Psoas muscle (tissue), 8 donors: Measurements from ENCODE around the gene BAHCC1. TPM values are rescaled to one million over a fixed set of nuclear protein-coding genes. Genes with fewer than 3 reads are reported as not detected.

Source experiments
- ATAC-seq, 4 donors: fragments of 200-7000 bp; cut with Tn5 transposase; one replicate each; pipeline ENCODE4 v1.9.1; 2020; ENCODE audit warnings: moderate library complexity in 3 of 4, mild to moderate bottlenecking in 2 of 4
- DNase-seq, 2 donors: peaks; one replicate each; pipeline ENCODE4 v3.0.0-alpha.2; 2020
- H3K27ac ChIP-seq: fragments of 200-600 bp; one replicate; pipeline ENCODE4 v1.8.0; 2022
- H3K27me3 ChIP-seq, 3 donors: fragments of 200-600 bp in 1 of 3; one replicate each; pipeline versions ENCODE4 v1.6.1 to v1.8.0; 2013 to 2022; ENCODE audit warnings: low read length in 2 of 3, mild to moderate bottlenecking in 2 of 3, moderate library complexity in 1 of 3; ENCODE audit not compliant: insufficient read depth in 3 of 3
- H3K36me3 ChIP-seq, 2 donors: fragments of 200-600 bp in 1 of 2; one replicate each; pipeline versions ENCODE4 v1.6.1 to v1.8.0; 2013 to 2022; ENCODE audit warnings: low read depth in 1 of 2, mild to moderate bottlenecking in 1 of 2, moderate library complexity in 1 of 2; ENCODE audit not compliant: insufficient read depth in 1 of 2
- H3K4me1 ChIP-seq: fragments of 200-600 bp; one replicate; pipeline ENCODE4 v1.8.0; 2022
- H3K4me3 ChIP-seq: fragments of 200-600 bp; one replicate; pipeline ENCODE4 v1.8.0; 2022; ENCODE audit warnings: mild to moderate bottlenecking
- H3K9me3 ChIP-seq: fragments of 200-600 bp; one replicate; pipeline ENCODE4 v1.8.0; 2022
- CTCF ChIP-seq: fragments of 200-600 bp; IDR thresholded peaks from one replicate; pipeline ENCODE4 v1.8.0; 2022; ENCODE audit warnings: antibody characterized with exemption
- WGBS, 3 donors: extraction: QIAGEN DNeasy Blood & Tissue Kit; methylation state at CpG; one replicate each; pipeline versions ENCODE4 v1.1.6 to v1.1.7; 2013; 5-methylcytosine and 5-hydroxymethylcytosine counted together
- intact Hi-C, 2 donors: fragments of 100-400 bp; cut with DNase I; formaldehyde crosslinking; loops; one replicate each; pipeline versions ENCODE4 v1.11.0 to v1.14.2; 2022
- polyA plus RNA-seq, 3 donors: library from polyadenylated mRNA; stranded (reverse); fragments of 200-250 nt; gene quantifications; one replicate each; pipeline ENCODE4 v1.2.3, GENCODE V29; 2013
- total RNA-seq, 4 donors: library from RNA; stranded (reverse); fragmentation: NEBNext Ultra II Directional in 2 of 4; extraction: Animal tissue kit (Norgen Biotek cat#: 25700) in 2 of 4; gene quantifications; one replicate each; pipeline versions ENCODE4 v1.2.1 to v1.2.4, GENCODE V29; 2021 to 2023
- donor health status: healthy with polysubstance abuse.
- donor health status: DM: no; HTN: no; CAD: no; lungs with moderate emphysema.
- donor health status: Bipolar disorder and iron deficiency.
- donor health status: healthy.
- donor health status: DM: yes; HTN: yes; CAD: no.
- donor health status: DM: no; HTN: no; CAD: no.
- donor health status: DM: no; HTN: no; CAD: no.
- donor health status: DM: yes; HTN: yes; CAD: no.

The BAHCC1 gene
- total and polyA plus RNA-seq, 7 donors, result 2.8 to 10.7 (median 6.6) TPM

GRCh38 chr17:81483085-81483861 is 88.0 kb downstream of the BAHCC1 start:
- H3K4me3 ChIP-seq, result peak overlapping the region; percentile 64
- intact Hi-C loops, result loop anchor here in 1 of 2 donors (5.0 kb wide), 3 partner anchors 81 to 226 kb away; no protein-coding TSS in a partner anchor
- DNase-seq (peak; percentile 62 to 82), ATAC-seq (peak; percentile 28 to 56 (median 34))
- no peak for TF ChIP-seq CTCF
- WGBS, 3 donors, result 31 to 54% (median 35%) methylated on average over 28 to 29 of the region's 29 CpGs
- no peaks in the 10 kb centered on the region for H3K27me3 ChIP-seq
- H3K9me3 ChIP-seq, result no peaks in the 10 kb centered on the region
- H3K36me3 ChIP-seq, result no peaks in the 10 kb centered on the region
- peak overlapping the region; percentile 81 for H3K27ac ChIP-seq
- peaks cover 31% of the 10 kb centered on the region for H3K4me1 ChIP-seq

GRCh38 chr17:81483862-81484194 is 88.6 kb downstream of the BAHCC1 start:
- Histone ChIP-seq H3K27ac (peak overlapping the region; percentile 81), H3K4me1 (peaks cover 31% of the 10 kb centered on the region), H3K36me3 (no peaks in the 10 kb centered on the region), H3K27me3 (no peaks in the 10 kb centered on the region), H3K9me3 (no peaks in the 10 kb centered on the region), H3K4me3 (peak overlapping the region; percentile 64)
- intact Hi-C loops, result loop anchor here (1.0 to 5.0 kb wide), 6 partner anchors 82 to 229 kb away; no protein-coding TSS in a partner anchor
- DNase-seq (no peak), ATAC-seq (peak in 3 of 4 donors; percentile 2 to 5 (median 2))
- WGBS, 3 donors, result 7 to 29% (median 13%) methylated on average over 17 to 32 of the region's 32 CpGs
- TF ChIP-seq CTCF, result no peak

- H3K4me3 ChIP-seq, result peak overlapping the region; percentile 64
- DNase-seq, result peak; percentile 90 to 95
- peaks cover 31% of the 10 kb centered on the region for H3K4me1 ChIP-seq
- H3K27ac ChIP-seq, result peak overlapping the region; percentile 81
- intact Hi-C loops, result loop anchor here (1.0 to 5.0 kb wide), 6 partner anchors 82 to 229 kb away; no protein-coding TSS in a partner anchor
- peak; percentile 71 to 80 (median 74) for ATAC-seq
- WGBS, 3 donors, result 5 to 7% (median 6%) methylated on average over 55 to 60 of the region's 60 CpGs
- peak; percentile 100 for TF ChIP-seq CTCF
- no peaks in the 10 kb centered on the region for H3K9me3 ChIP-seq
- no peaks in the 10 kb centered on the region for H3K36me3 ChIP-seq
- H3K27me3 ChIP-seq, result no peaks in the 10 kb centered on the region
These were observed 89.1 kb downstream of the BAHCC1 start for GRCh38 chr17:81484195-81484979.

GRCh38 chr17:81486199-81486810 is 91.0 kb downstream of the BAHCC1 start:
- WGBS, 3 donors, result 67 to 69% (median 68%) methylated on average over 17 of the region's 17 CpGs
- Histone ChIP-seq H3K4me1 (peaks cover 23% of the 10 kb centered on the region), H3K9me3 (no peaks in the 10 kb centered on the region), H3K36me3 (no peaks in the 10 kb centered on the region), H3K27me3 (no peaks in the 10 kb centered on the region), H3K4me3 (no peak overlapping the region), H3K27ac (peak overlapping the region; percentile 23)
- TF ChIP-seq CTCF, result no peak
- DNase-seq (no peak), ATAC-seq (no peak)
- intact Hi-C loops, result no loop called here
